Loucy (cell line): ENCODE measurements around the gene BLNK.

Source experiments
- CTCF ChIP-seq: fragments of 200-600 bp; sonication (generic); conservative IDR thresholded peaks from 2 replicates; pipeline ENCODE4 v1.5.1; 2014; ENCODE audit warnings: mild to moderate bottlenecking, antibody characterized with exemption, low read length
- EZH2phosphoT487 ChIP-seq: fragments of 200-600 bp; IDR thresholded peaks from 2 replicates; pipeline ENCODE4 v1.6.1; 2018; ENCODE audit warnings: antibody characterized with exemption, mild to moderate bottlenecking, moderate library complexity, borderline replicate concordance

DNA sequence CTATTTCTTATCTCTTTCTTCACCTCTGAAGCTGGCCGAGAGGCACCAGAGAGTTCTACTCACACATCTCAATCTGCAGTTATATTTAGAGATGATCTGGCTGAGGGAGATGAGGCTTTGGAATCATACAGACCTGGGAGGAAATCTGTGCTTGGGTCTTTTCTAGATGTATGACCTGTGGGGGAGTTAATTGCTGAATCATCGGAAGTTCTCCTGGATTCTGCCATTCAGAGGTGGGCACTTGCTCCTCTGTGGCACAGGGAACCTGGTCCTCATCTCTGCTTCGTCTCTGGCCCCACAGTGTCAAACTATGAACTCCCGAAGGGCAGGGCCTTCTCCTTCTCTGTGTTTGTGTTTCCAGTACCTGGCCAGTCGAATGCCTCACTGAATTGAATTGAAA, 52.5 kb downstream of the BLNK start:
- TF ChIP-seq CTCF (no peak), EZH2phosphoT487 (no peak)
